GM10266 (cell line): ENCODE measurements around the gene FLT3LG.

Experiments used
- DNase-seq: peaks from one replicate; pipeline ENCODE4 v3.0.0; 2012; ENCODE audit errors: extremely low spot score
- CTCF ChIP-seq: IDR thresholded peaks from 2 replicates; pipeline ENCODE4 v1.5.1; 2012; ENCODE audit warnings: mild to moderate bottlenecking, low read depth; ENCODE audit not compliant: control insufficient read depth, insufficient read depth; ENCODE audit errors: missing control alignments

FLT3LG gene

DNA sequence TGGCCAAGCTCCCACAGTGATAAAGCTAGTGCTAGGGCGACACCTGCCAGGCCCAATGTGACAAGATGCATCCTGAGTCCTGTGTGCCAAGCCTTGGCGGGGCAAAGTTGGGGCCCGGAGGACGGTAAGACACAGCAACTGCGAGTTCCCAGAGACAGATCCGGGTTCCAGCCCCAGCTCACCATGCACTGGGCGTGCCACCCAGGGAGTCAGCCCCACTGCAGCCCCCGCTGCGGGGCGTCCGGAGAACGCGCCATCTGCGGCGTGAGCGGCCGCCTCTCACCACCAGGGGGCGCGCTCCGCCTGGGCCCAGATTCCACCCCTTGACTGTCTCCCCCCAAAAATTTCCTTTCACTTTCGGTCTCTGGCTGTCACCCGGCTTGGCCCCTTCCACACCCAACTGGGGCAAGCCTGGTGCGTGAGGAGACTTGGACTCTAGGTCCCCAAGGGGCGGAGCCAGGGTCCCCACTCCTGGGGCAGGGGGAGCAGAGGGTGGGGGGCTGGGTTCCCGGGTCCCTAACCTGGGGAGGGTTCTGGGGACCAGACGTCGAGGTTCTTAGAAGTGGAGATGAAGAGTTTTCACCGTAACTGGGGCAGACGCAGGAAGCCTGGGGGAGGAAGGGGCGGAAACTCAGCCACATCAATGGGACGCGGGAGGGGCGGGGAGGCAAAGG is at the start of gene FLT3LG:
Gene FLT3LG (plus strand): TSS at position 348 of the 674 bp plus-strand sequence. CDS start 425 bp downstream, outside the sequence.
- DNase-seq = peak; percentile 92
- TF ChIP-seq CTCF = peak; percentile 89

GRCh38 chr19:49425178-49425577 is 48.8 kb upstream of the FLT3LG start, which contains the start of gene GFY:
GFY (plus strand) TSS chr19:49425388; CDS start chr19:49426431, 1,043 bp downstream.
- no peak for DNase-seq
- TF ChIP-seq CTCF = no peak

DNA sequence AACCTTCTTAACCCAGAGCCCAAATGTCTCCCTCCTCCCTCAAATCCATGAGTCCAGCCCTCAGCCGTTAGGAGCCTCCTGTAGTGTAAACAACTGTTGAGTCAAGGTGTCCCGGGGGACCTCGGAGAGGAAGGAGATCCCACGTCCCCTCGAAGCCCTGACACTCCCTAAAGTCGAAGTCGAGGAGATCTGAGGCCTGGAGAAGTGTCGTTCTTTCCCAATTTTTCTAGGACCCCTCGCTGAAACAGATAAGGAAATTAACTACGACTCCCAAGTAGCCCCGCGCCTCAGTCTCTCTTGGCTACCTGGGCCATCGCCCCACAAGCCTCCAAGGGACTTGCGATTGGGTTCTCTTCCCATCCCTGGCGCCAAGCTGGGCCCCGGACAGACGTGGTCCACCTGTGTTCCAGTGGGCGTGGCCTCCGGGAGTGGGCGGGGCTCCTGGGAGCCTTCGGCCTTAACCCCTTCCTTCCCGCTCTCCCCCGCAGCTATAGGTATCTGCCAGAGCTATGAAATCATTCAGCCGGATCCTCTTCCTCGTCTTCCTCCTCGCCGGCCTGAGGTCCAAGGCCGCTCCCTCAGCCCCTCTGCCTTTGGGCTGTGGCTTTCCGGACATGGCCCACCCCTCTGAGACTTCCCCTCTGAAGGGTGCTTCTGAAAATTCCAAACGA is 48.0 kb upstream of the FLT3LG start:
- DNase-seq = no peak

DNA sequence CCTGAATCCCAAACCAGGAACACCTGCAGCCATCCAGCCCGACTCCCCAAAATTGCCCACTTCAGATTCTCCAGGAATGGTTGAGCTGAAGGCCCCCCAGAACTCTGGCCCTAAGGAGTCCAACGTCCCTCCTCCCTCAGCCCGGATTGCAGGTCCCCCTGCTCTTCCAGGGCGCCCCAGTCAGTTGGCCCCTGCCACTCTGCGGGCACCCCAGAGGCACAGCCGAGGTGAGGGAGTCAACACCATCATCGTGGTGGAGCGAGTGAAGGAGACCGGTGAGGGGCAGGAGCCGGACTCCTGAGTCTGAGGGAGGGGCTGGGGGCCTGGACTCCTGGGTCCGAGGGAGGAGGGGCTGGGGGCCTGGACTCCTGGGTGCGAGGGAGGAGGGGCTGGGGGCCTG is 46.7 kb upstream of the FLT3LG start:
- no peak for TF ChIP-seq CTCF
- DNase-seq = no peak

More for the DNA sequence above, 48.0 kb upstream of the FLT3LG start:
- TF ChIP-seq CTCF = no peak

DNA sequence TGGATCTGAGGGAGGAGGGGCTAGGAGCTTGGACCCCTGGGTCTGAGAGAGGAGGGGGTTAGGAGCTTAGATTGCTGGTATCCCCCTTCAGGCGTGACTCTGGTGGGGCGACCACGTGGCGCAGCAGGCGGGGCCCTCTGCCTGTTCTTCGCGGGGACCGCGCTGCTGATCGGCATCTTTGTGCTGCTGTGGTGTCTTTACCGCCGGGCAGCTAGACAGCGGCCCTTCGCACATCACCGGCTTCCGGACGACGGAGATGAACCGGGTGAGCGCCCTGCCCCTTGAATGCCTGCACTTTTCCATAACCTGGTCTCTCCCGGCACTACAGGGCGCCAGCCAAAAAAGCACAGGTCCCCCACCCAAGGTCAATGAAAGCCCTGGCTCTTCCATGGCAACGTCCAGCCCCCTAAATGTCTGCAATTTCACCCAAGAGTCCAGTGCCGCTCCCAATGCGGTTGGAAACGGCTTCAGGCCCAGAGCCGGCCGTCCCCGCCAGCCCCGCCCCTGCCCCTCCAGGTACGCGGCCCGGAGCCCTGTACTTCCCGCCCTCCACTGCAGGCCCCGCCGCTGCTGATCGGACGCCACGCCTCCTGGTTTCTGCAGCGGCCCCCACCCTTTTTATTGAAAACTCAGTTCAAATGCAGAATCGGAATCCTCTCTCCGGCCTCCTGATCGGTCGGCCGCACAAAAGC is 46.0 kb upstream of the FLT3LG start:
- no peak for DNase-seq
- no peak for TF ChIP-seq CTCF

DNA sequence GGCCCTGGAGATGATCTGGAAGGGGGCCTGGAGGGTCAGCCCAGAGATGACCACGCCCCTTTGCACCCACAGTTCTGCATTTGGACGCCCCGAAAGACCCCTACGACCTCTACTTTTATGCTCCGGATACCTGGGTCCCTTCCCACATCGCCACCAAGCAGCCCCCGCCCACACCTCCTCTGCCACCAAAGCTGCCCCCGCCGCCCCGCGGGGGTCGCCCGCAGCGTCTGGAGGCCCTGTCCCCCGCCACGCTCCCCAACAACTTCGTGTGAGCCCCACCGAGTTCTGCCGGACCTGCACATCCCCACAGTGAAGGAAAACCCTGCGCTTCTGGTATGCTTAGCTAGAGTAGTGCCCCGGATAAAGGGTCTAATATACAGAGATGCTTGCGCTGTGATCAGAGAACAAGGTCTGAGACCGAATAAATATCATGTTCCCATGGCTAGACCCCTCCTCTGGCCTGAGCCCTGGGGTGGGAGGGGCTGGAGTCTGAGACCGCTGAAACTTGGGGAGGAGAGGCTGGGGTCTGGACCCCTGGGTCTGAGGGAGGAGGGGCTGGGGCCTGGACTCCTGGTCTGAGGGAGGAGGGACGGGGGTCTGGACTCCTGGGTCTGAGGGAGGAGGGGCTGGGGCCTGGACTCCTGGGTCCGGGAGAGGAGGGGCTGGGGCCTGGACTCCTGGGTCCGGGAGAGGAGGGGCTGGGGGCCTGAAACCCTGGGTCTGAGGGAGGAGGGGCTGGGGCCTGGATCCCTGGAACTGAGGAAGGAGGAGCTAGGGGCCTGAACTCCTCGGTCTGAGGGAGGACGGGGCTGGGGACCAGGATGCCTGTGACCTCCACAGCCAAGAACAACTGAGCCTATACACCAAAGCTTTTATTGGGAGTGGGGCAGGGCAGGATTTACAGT is 45.2 kb upstream of the FLT3LG start:
- TF ChIP-seq CTCF = no peak
- no peak for DNase-seq
